Left kidney (tissue), 2 donors: ENCODE results near the gene ZNF205. TPM values are rescaled to one million over a fixed set of nuclear protein-coding genes. Genes with fewer than 3 reads are reported as not detected.
"Not testable (repeated sequence)": the region's sequence is repeated elsewhere in the genome, so short reads cannot be mapped to it uniquely, and the experiment has no call there.

Experiments used
- DNase-seq: peaks from one replicate; pipeline ENCODE4 v3.0.0-alpha.2; 2013
- polyA plus RNA-seq: library from polyadenylated mRNA; unstranded; fragments of 120-200 nt; gene quantifications from one replicate; pipeline ENCODE4 v1.2.1, GENCODE V29; 2013; ENCODE audit not compliant: insufficient read length

ZNF205 gene
- polyA plus RNA-seq, 1 donor = 15.2 TPM

DNA sequence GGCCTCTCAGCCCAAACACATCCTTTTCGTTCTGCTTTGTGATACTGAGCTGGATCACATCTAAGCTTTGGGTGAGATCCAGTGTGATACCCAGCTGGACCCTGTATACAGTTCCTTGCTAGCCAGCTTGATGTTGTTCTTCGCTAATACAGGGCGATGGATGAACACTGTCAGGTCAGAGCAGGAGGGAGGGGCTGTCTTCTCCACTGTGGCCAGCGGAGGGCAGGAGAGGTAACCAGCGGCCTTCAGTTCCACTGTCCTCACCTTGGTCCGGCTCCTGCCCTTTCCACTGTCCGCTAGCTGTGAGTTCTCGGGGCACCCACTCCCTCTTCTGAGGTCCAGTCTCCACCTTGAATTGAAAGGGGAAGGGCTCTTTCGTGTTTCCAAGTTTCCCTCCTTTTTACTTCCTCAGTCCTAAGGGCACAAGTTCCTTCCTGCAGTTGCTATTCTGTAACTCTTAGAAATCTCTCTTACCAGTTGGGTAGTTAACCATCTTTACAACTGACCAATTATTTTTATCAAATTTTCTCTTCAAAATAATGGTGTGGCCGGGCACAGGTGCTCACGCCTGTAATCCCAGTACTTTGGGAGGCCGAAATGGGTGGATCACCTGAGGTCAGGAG, 19.5 kb downstream of the ZNF205 start:
- DNase-seq = no peak

DNA sequence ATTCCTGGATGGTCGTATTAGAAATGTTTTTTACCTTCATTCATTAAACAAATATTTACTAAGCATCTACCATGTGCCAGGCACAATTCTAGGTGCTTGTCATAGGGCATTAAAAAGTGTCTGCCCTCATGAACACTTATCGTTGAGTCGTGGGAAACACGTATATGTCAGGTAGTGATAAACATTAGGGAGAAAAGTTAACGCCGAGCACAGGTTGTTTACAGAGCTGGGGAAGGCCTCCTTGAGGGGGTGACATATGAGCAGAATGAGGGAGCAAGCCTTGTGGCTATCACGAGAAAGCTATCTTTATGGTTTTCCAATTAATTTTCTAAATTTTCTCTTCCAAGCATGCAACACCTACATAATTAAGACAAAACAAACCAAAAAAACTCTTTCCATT, 21.5 kb downstream of the ZNF205 start:
- DNase-seq = no peak

DNA sequence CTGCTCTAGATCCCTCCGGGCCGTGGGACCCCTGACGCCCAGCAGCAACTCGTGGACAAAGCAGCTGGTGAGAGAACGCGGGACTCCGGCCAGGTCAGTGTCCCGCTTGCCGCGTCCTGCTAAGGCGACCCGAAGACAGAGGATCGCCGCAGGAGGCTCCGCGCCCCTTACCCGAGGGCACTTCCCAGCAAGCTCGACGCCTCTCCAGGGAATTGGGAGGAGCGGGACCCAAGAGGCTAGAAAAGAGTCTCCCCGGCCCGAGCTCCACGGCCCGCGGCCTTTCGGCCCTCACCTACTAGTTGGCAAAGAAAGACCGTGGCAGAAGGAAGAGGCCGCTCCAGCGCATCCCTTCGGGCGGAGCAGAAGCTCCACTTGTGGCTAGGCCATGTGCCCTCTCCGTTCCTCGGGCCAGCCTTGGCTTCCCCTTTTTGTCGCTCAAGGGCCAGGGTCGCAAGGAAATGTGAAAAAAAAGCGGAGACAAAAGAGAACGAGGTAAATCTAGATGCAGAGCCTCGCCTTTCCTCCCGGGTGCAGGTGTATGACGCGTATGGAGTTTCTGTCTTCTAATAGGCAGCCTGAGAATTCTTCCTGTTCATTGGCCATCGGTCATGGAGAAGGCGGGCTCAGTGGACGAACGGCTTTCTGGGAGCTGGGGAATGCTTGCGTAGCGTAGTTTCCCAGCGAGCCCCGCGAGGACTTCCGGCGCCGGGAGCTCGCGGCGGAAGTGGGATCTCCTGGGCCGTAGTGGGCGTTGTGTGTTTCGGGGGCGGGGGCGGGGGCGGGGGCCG, 22.1 kb downstream of the ZNF205 start, which contains the start of gene ZNF213:
TSS of gene ZNF213 (plus strand) at position 692 of the 788 bp plus-strand sequence. CDS start 2,252 bp downstream, outside the sequence.
- DNase-seq = peak; percentile 98

DNA sequence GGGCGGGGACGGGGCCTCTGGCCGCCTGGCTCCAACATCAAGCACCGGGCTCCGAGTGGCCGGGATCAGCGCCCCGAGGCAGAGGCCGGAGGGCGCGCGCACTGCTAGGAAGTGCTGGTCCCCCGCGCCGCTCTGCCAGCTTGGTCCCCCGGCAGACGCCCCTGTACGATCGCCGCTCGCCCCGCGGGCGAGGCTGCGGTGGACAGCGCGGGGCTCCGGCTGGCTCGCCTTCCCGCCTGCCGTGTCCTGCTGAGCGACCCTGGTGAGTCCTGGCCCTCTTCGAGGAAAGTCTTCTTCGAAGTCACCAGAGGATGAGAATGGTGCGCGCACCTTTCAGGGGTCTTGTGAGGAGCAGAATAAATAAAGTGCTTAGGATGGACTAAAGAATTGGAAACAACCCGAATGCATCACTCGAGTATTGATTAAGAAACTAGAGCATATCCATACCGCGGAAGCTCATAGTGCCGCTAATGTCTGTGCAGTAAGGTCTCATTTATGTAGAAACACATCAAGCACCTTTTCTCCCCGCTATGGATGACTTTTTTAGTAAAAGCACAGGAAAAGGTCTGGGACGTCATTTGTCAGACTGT, 22.8 kb downstream of the ZNF205 start:
- no peak for DNase-seq

DNA sequence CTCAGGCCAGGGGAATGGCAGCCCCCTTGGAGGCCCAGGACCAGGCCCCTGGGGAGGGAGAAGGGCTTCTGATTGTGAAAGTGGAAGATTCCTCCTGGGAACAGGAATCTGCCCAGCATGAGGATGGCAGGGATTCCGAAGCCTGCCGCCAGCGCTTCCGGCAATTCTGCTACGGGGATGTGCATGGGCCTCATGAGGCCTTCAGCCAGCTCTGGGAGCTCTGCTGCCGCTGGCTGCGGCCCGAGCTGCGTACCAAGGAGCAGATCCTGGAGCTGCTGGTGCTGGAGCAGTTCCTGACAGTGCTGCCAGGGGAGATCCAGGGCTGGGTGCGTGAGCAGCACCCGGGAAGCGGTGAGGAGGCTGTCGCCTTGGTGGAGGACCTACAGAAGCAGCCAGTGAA, 24.9 kb downstream of the ZNF205 start:
- no peak for DNase-seq

DNA sequence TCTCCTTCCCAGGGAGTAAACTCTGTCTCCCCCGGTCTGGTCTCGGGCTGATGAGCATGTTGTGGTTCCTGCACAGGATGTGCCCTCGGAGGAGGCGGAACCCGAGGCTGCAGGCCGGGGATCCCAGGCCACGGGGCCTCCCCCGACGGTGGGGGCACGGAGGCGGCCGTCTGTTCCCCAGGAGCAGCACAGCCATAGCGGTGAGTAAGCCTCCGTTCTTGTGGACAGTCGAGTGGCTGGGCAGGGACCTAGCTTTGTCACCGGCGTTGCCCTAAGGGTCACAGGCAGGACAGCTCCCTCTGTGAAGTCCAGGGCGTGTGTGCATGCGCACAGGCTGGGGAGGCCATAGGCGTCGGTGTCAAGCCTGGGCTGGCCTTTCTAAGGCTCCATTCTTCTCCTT, 26.0 kb downstream of the ZNF205 start:
- no peak for DNase-seq

DNA sequence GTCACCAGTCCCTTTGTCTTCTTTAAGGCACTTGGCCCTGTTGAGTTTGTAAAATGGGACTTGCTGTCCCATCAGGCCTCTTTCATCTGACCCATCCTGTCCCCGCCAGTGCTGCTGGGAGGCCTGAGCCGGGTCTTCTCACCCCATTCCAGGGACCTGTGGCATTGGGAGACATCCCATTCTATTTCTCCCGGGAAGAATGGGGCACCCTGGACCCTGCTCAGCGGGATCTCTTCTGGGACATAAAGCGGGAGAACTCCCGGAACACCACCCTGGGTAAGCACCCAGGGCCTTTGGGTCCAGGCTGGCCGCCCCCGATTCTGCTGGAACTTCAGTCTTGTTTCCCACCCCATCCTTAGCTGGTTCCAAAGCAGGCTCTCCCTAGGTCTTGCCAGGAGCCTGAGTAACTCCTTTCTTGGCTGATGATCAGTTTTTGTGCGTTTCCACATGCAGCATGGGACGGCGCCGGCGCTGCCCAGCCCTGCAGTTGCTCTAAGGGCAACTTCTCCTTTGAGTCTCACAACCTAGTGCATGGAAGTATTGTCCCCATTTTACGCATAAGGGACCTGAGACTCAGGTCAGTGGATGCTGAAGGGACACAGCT, 26.5 kb downstream of the ZNF205 start:
- no peak for DNase-seq

DNA sequence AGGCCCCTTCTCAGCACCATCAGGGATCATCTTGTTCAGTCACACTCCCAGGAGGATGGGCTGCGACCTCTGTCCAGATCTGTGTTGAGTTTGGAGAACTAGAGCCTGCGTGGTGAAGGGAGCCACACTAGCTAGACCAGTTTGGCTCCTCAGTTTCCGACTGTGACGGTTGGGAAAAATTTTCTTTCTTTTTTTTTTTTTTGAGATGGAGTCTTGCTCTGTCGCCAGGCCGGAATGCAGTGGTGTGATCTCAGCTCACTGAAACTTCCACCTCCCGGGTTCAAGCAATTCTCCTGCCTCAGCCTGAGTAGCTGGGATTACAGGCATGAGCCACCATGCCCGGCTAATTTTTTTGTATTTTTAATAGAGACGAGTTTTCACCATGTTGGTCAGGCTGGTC, 27.2 kb downstream of the ZNF205 start:
- not testable (repeated sequence) for DNase-seq

DNA sequence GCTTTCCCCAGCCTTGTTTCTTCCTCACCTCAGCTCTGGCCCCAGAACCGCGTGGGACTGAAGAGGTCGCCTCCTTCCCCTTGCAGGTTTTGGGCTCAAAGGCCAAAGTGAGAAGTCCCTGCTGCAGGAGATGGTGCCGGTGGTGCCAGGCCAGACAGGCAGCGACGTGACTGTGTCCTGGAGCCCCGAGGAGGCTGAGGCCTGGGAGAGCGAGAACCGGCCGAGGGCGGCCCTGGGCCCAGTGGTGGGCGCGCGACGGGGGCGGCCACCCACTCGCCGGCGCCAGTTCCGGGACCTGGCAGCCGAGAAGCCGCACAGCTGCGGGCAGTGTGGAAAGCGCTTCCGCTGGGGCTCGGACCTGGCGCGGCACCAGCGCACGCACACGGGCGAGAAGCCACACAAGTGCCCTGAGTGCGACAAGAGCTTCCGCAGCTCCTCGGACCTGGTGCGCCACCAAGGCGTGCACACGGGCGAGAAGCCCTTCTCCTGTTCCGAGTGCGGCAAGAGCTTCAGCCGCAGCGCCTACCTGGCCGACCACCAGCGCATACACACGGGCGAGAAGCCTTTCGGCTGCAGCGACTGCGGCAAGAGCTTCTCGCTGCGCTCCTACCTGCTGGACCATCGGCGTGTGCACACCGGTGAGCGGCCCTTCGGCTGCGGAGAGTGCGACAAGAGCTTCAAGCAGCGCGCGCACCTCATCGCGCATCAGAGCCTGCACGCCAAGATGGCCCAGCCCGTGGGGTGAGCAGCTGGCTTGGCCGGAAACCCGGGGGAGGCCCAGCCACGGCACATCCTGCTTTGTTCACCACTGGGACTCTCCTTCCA, 28.4 kb downstream of the ZNF205 start:
- DNase-seq = no peak

DNA sequence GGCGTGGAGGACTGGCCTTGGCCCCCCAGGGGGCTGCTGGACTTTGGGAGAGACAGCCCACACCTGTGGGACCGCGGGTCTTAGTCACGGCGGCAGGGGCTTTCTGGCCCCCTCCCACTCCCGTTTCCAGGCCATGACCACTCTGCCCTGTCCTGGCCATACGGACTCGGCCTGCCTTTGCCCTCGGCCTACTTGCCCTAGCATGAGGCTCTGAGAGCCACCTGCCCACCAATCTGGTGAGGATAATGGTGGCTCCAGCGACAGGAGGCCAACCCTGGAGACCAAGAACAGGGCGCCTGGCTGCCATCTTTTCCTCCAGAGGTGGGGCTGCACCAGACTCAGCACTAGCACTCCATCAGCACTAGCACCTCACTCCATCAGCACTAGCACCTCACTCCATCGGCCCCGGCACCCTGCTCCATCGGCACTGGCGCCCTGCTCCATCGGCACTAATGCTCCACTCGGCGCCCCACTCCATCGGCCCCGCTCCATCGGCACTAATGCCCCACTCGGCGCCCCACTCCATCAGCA, 29.5 kb downstream of the ZNF205 start:
- no peak for DNase-seq

DNA sequence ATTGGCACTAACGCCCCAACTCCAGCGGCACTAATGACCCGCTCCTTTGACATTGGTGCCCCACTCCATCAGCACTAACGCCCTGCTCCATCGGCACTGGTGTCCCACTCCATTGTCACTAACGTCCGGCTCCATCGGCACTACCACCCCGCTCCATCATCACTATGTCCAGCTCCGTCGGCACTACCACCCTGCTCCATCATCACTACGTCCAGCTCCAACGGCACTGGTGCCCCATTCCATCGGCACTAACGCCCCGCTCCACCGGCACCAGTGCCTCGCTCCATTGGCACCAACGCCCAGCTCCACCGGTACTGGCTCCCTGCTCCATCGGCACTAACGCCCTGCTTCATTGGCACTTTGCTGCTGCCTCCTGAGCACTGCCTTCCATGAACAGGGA, 29.9 kb downstream of the ZNF205 start:
- DNase-seq = no peak

DNA sequence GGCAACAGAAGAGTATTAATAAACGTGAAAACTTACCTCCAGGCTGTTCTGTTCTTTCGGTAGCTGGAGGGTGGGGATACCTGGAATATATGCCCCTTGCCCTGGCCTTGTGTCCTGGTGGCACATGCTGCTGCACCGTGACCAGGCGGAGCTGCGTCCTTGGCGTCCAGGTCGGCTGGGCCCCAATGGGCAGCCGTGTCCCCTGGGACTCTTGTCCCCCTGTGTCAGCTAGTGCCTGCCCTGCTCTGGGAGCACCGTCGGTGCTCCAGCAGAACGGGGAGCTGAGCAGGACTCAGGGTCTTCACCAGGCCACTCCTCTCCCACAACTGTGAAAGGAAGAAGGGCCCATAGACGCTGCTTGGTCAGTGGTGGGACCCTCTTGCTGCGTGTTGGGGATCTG, 30.4 kb downstream of the ZNF205 start:
- no peak for DNase-seq

DNA sequence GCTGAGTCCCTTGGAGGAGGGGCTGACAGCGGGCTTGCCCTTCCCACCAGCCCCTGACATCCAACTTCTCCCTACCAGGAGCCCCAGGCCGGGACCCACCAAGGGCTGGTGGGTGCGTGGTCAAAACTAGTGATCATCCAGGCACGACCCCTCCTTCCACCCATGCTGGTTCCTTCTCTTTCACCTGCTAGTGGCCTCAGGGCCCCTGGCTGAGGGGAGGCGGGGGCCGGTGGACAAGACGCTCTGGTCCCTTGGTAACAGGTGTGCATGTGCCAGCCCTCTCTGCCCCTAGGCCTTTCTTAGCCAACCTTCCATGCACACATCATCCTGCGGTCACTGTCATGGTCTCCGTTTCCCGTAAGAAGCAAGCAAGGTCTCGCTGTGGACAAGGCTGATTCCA, 30.8 kb downstream of the ZNF205 start:
- no peak for DNase-seq

DNA sequence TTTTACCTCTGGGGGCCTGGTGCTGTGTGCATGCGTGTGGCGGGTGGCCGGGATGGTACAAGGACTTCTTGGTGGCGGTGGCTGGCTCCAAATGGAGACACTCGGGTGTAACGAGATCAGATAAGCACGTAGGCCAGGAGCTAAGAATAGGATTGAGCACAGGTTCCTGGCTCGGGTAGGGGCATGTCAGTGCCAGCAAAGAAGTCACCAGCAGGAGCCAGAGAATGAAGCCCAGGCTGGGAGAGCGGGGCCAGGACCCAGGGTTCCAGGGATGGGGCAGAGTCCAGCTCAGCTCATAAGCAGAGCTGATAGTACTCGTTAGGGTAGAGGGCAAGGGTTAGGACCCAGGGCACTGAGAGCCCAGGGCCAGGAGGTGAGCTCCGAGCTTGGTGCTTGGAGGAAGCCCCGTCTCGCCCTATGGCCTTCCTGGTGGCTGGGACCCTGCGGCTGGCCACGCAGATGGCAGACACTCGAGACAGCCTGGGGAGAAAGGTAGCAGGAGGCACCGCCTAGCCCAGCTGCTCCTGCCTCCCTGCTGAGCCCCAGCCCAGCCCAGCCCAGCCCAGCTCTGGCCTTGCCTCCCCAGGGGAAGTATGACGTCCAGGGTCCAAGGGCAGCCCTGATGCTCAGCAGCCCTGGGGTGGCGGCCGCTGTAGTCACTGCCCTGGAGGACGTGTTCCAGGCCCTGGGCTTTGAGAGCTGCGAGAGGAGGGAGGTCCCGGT, 31.4 kb downstream of the ZNF205 start:
- DNase-seq = no peak

DNA sequence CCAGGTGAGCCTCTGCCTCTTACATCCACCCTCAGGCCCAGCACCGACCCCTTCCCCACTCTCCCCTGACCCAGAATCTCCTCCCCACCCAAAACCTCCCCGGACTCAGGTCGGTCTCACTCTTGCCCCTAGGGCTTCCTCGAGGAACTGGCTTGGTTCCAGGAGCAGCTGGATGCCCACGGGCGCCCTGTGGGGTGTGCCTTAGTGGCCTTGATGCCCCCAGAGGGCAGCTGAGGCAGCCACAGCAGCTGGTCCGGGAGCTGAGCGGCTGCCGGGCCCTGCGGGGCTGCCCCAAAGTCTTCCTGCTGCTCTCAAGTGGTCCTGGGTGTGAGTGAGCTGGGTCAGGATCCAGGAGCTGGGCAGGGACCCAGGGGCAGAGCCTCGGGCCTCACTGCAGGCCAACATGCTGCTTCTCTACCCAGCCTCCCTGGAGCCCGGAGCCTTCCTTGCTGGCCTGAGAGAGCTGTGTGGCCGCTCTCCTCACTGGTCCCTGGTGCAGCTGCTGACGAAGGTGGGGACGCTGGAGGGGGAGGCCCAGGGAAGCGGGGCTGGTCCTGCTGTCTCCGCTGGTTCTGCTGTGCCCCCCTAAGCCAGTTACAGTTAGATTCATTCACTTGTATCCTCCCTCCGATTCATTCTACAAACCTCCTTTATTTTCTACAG, 32.1 kb downstream of the ZNF205 start:
- DNase-seq = no peak

DNA sequence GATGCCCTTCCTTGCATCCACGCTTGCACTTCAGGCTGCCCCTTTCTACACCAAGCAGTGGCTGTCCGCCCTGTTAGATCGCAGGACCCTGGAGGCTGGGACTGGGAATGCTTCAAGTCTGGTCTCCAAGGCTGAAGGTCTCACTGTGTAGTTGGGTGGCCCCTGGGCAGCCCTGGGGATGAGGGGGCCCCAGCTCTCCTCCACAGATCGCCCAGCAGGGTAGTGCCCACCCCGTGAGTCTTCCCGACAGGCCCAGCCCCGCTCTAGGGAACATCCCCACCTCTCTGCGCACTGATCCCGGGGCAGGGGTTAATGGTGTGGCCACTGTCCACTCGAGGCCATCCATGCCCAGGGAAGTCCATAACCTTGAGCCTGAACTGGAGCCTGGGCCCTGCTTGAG, 32.8 kb downstream of the ZNF205 start:
- DNase-seq = no peak

DNA sequence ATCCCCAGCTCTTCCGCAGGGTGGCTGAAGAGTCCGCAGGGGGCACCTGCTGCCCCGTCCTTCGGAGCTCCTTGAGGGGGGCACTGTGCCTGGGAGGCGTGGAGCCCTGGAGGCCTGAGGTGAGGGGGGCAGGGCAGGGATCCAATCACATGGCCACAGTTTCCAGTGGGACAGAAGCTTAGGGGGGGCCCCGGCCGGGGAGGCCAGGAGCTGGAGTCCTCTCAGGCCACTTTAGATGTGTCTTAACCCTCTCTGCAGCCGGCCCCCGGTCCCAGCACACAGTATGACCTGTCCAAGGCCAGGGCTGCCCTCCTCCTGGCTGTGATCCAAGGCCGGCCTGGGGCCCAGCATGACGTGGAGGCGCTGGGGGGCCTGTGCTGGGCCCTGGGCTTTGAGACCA, 33.3 kb downstream of the ZNF205 start:
- DNase-seq = no peak

DNA sequence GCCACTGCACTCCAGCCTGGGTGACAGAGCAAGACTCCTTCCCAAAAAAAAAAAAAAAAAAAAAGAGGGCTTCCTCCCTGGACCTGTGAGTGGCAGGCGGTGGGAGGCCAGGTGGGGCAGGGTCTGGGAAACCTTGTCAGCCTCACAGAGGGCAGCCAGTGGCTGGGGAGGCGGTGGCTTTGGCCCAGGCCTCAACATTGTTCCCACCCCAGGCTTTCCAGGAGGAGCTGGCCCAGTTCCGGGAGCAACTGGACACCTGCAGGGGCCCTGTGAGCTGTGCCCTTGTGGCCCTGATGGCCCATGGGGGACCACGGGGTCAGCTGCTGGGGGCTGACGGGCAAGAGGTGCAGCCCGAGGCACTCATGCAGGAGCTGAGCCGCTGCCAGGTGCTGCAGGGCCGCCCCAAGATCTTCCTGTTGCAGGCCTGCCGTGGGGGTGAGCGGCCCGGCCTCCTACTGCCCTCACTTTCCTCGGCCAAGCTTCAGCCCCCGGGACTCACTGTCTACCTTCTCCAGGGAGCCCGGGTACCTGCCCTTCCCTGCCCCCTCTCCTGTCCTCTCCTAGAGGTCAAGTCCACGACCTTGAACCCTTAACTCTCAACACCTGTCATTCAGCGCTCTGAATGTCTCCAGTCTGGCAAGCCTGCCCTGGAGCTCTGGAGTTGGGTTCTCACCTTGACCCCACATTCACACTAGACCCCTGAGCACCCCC, 34.8 kb downstream of the ZNF205 start:
- DNase-seq = no peak

DNA sequence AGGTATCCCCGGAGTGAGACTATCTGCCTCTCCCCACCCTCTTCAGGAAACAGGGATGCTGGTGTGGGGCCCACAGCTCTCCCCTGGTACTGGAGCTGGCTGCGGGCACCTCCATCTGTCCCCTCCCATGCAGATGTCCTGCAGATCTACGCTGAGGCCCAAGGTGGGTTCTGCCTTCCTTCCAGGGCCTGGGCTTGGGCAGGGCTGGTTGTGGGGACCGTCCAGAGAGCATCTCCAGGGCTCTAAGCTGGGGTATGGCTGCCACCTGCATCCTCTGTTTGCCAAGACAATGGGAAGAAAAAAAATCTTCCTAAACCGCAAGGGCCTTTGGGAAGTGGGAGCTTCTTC, 35.3 kb downstream of the ZNF205 start:
- no peak for DNase-seq
